Keratinocyte (primary cell): ENCODE data around the gene SPEM2. TPM values are rescaled to one million over a fixed set of nuclear protein-coding genes. Genes with fewer than 3 reads are reported as not detected.

Experiments used
- DNase-seq: peaks from one replicate; pipeline ENCODE4 v3.0.0-alpha.2; 2011; ENCODE audit warnings: low read depth, missing footprints, low spot score
- FAIRE-seq: peaks from 2 replicates; lab custom pipeline; 2011; peaks lifted over from hg19 to GRCh38; lab: Jason Lieb, UNC
- H2AFZ ChIP-seq: 2 replicates; pipeline ENCODE4 v1.6.0; 2012; ENCODE audit warnings: low read length, control low read depth, inconsistent platforms; ENCODE audit not compliant: control insufficient read depth
- H3K27ac ChIP-seq: 2 replicates; pipeline ENCODE4 v1.5.1; 2011; ENCODE audit warnings: low read length; ENCODE audit not compliant: control insufficient read depth, insufficient read depth
- H3K27me3 ChIP-seq: 3 replicates; pipeline ENCODE4 v1.6.0; 2011; ENCODE audit warnings: low read length; ENCODE audit not compliant: control insufficient read depth, insufficient read depth; ENCODE audit errors: extremely low read depth
- H3K36me3 ChIP-seq, 2 experiments: 2 replicates in 1 of 2; 3 replicates in 1 of 2; pipeline ENCODE4 v1.5.1; 2011; ENCODE audit warnings: low read length in 2 of 2, mild to moderate bottlenecking in 1 of 2; ENCODE audit not compliant: control insufficient read depth in 2 of 2, insufficient read depth in 2 of 2; ENCODE audit errors: extremely low read depth in 1 of 2
- H3K4me1 ChIP-seq: 3 replicates; pipeline ENCODE4 v1.5.1; 2011; ENCODE audit warnings: low read length; ENCODE audit not compliant: control insufficient read depth, insufficient read depth; ENCODE audit errors: extremely low read depth
- H3K4me2 ChIP-seq: 3 replicates; pipeline ENCODE4 v1.6.0; 2011; ENCODE audit warnings: low read depth, low read length; ENCODE audit not compliant: control insufficient read depth, insufficient read depth; ENCODE audit errors: extremely low read depth
- H3K4me3 ChIP-seq, 3 experiments: fragments of 200-600 bp in 1 of 3; sonication (generic) in 1 of 3; 2 replicates in 2 of 3; 3 replicates in 1 of 3; pipeline ENCODE4 v1.5.1; 2011 to 2016; ENCODE audit warnings: low read length in 3 of 3, mild to moderate bottlenecking in 3 of 3, control low read depth in 2 of 3, inconsistent platforms in 1 of 3, low read depth in 1 of 3, mixed read lengths in 1 of 3, mixed run types in 1 of 3, moderate library complexity in 1 of 3; ENCODE audit not compliant: control insufficient read depth in 2 of 3, insufficient read depth in 2 of 3; ENCODE audit errors: extremely low read depth in 1 of 3
- H3K79me2 ChIP-seq: 2 replicates; pipeline ENCODE4 v1.6.0; 2012; ENCODE audit warnings: low read length; ENCODE audit not compliant: control insufficient read depth, insufficient read depth
- H3K9ac ChIP-seq: 3 replicates; pipeline ENCODE4 v1.6.0; 2011; ENCODE audit warnings: low read length; ENCODE audit not compliant: control insufficient read depth, insufficient read depth; ENCODE audit errors: extremely low read depth
- H3K9me1 ChIP-seq: 3 replicates; pipeline ENCODE4 v1.6.0; 2011; ENCODE audit warnings: low read length; ENCODE audit not compliant: control insufficient read depth, insufficient read depth; ENCODE audit errors: extremely low read depth
- H3K9me3 ChIP-seq: 2 replicates; pipeline ENCODE4 v1.5.1; 2012; ENCODE audit warnings: low read depth, low read length; ENCODE audit not compliant: control insufficient read depth
- H4K20me1 ChIP-seq: 3 replicates; pipeline ENCODE4 v1.6.0; 2011; ENCODE audit warnings: low read length; ENCODE audit not compliant: control insufficient read depth, insufficient read depth; ENCODE audit errors: extremely low read depth
- CTCF ChIP-seq, 3 experiments: IDR thresholded peaks in 1 of 3; conservative IDR thresholded peaks in 1 of 3; optimal IDR thresholded peaks in 1 of 3; 2 replicates in 2 of 3; 3 replicates in 1 of 3; pipeline versions ENCODE3 to v1.5.1; 2011; ENCODE audit warnings: low read length in 3 of 3, mild to moderate bottlenecking in 3 of 3, moderate library complexity in 2 of 3, control low read depth in 1 of 3, inconsistent platforms in 1 of 3; ENCODE audit not compliant: insufficient read depth in 2 of 3; ENCODE audit errors: extremely low read depth in 1 of 3
- EZH2 ChIP-seq: IDR thresholded peaks from one replicate; pipeline ENCODE4 v1.6.1; 2012; ENCODE audit warnings: inconsistent platforms, mild to moderate bottlenecking, low read length, moderate library complexity
- dilution Hi-C: fragments of 300-500 bp; cut with MboI; formaldehyde crosslinking; loops from one replicate; pipeline ENCODE4 v1.7.0; 2020; ENCODE audit warnings: low sequenced_read_pairs; ENCODE audit not compliant: extremely low pct_ligation_motif_present
- polyA plus RNA-seq, 5 experiments: library from polyadenylated mRNA; depleted of rRNA in 3 of 5; stranded (reverse) in 3 of 5; stranded (forward) in 1 of 5; unstranded in 1 of 5; fragments of >200 nt; gene quantifications; 1 replicate in 1 of 5; 2 replicates in 3 of 5; 3 replicates in 1 of 5; pipeline versions ENCODE4 v1.2.1 to v1.2.3, GENCODE V29; 2011 to 2012; ENCODE audit warnings: missing spikeins in 2 of 5, low read depth in 1 of 5, low replicate concordance in 1 of 5

SPEM2 gene
- polyA plus RNA-seq, 1 donor (not counting 4 experiments of a cell fraction or from before 2014, with no cell fraction given): not detected

GRCh38 chr17:7466318-7466638 lies 40.9 kb downstream of the SPEM2 start:
- H3K4me3 ChIP-seq: no peak overlapping the region
- H2AFZ ChIP-seq: no peak overlapping the region
- H3K9me3 ChIP-seq: no peaks in the 10 kb centered on the region
- no peak for FAIRE-seq
- peaks cover 16 to 34% of the 10 kb centered on the region in 2 experiments for H3K36me3 ChIP-seq
- H3K4me1 ChIP-seq: peaks cover 19% of the 10 kb centered on the region
- H3K9me1 ChIP-seq: peaks cover 3% of the 10 kb centered on the region
- no peak for DNase-seq
- dilution Hi-C loops: no loop called here
- no peaks in the 10 kb centered on the region for H4K20me1 ChIP-seq
- no peak overlapping the region for H3K4me2 ChIP-seq
- H3K27me3 ChIP-seq: no peaks in the 10 kb centered on the region
- peaks cover 47% of the 10 kb centered on the region for H3K79me2 ChIP-seq
- H3K9ac ChIP-seq: no peak overlapping the region
- TF ChIP-seq EZH2 (no peak), CTCF (optimal IDR thresholded peaks at IDR 0.05 in 1 of 3, IDR thresholded peaks at IDR 0.05 in 1 of 3, conservative IDR thresholded peaks at IDR 0.05 in 1 of 3; ENCODE audit: extremely low read depth in 1 of 3, insufficient read depth in 2 of 3, low read length in 3 of 3) (no peak)
- H3K27ac ChIP-seq: no peak overlapping the region

- Histone ChIP-seq H3K9ac (no peak overlapping the region), H3K9me1 (peaks cover 3% of the 10 kb centered on the region), H2AFZ (no peak overlapping the region), H3K36me3 (peaks cover 14 to 34% of the 10 kb centered on the region in 2 experiments), H3K27ac (no peak overlapping the region), H3K27me3 (no peaks in the 10 kb centered on the region), H3K4me1 (peaks cover 14% of the 10 kb centered on the region), H3K79me2 (peaks cover 53% of the 10 kb centered on the region), H3K9me3 (no peaks in the 10 kb centered on the region), H3K4me3 (no peak overlapping the region), H4K20me1 (no peaks in the 10 kb centered on the region), H3K4me2 (no peak overlapping the region)
- DNase-seq (no peak), FAIRE-seq (peak; percentile 9)
- no peak for TF ChIP-seq CTCF (optimal IDR thresholded peaks at IDR 0.05 in 1 of 3, IDR thresholded peaks at IDR 0.05 in 1 of 3, conservative IDR thresholded peaks at IDR 0.05 in 1 of 3; ENCODE audit: extremely low read depth in 1 of 3, insufficient read depth in 2 of 3, low read length in 3 of 3)
- TF ChIP-seq EZH2: no peak
- dilution Hi-C loops: no loop called here
Observed at GRCh38 chr17:7466639-7467341, 41.4 kb downstream of the SPEM2 start.
